Adrenal gland (tissue), 5 donors: ENCODE data around the gene KCNH6.

Experiments used
- POLR2A ChIP-seq, 2 donors: fragments of 450-650 bp; IDR thresholded peaks; one replicate each; pipeline ENCODE4 v1.6.1; 2017; ENCODE audit warnings: antibody characterized with exemption in 2 of 2, mild to moderate bottlenecking in 2 of 2, moderate library complexity in 1 of 2
- TF ChIP-seq, protein P1 (sequence below), 6 experiments: fragments of 450-650 bp in 4 of 6; fragments of 200-600 bp in 2 of 6; sonication (generic) in 1 of 6; IDR thresholded peaks; 1 replicate in 5 of 6; 2 replicates in 1 of 6; pipeline versions ENCODE4 v1.5.1 to v1.8.0; 2016 to 2021; ENCODE audit warnings: antibody characterized with exemption in 6 of 6, mild to moderate bottlenecking in 2 of 6, moderate library complexity in 1 of 6
- donor health status: DM: no; HTN: no; CAD: no.

DNA sequence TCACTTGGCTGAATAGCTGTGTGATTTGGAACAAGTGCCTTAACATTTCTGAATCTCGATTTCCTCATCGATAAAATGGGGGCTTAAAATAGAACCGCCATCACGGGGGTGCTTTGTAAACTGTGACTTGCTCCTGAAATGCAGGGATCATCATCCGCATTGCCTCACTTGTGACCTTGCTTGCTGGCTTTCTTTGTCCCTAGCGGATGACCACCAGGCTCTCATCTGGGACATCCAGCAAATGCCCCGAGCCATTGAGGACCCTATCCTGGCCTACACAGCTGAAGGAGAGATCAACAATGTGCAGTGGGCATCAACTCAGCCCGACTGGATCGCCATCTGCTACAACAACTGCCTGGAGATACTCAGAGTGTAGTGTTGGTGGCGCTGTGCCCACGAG is 65.6 kb downstream of the KCNH6 start:
- TF ChIP-seq, protein P1, sequence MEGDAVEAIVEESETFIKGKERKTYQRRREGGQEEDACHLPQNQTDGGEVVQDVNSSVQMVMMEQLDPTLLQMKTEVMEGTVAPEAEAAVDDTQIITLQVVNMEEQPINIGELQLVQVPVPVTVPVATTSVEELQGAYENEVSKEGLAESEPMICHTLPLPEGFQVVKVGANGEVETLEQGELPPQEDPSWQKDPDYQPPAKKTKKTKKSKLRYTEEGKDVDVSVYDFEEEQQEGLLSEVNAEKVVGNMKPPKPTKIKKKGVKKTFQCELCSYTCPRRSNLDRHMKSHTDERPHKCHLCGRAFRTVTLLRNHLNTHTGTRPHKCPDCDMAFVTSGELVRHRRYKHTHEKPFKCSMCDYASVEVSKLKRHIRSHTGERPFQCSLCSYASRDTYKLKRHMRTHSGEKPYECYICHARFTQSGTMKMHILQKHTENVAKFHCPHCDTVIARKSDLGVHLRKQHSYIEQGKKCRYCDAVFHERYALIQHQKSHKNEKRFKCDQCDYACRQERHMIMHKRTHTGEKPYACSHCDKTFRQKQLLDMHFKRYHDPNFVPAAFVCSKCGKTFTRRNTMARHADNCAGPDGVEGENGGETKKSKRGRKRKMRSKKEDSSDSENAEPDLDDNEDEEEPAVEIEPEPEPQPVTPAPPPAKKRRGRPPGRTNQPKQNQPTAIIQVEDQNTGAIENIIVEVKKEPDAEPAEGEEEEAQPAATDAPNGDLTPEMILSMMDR (IDR thresholded peaks at IDR 0.05): no peak
- TF ChIP-seq POLR2A (IDR thresholded peaks at IDR 0.05): no peak
